Liver (tissue), 9 donors: Measurements from ENCODE around the gene FAM131C. TPM values are rescaled to one million over a fixed set of nuclear protein-coding genes. Genes with fewer than 3 reads are reported as not detected.
A peak's percentile ranks its signal among the peaks of the same experiment; 100 is the strongest.
"Not testable (repeated sequence)": the region's sequence is repeated elsewhere in the genome, so short reads cannot be mapped to it uniquely, and the experiment has no call there.

Experiments used
- DNase-seq: peaks from one replicate; pipeline ENCODE4 v3.0.0-alpha.2; 2017; ENCODE audit warnings: low spot score
- H3K27ac ChIP-seq, 2 donors: one replicate each; pipeline ENCODE4 v1.7.0; 2013; ENCODE audit warnings: inconsistent platforms in 2 of 2, low read length in 2 of 2, control low read depth in 1 of 2, low read depth in 1 of 2, mild to moderate bottlenecking in 1 of 2
- H3K27me3 ChIP-seq, 4 donors: one replicate each; pipeline versions ENCODE4 v1.6.1 to v1.7.0; 2013; ENCODE audit warnings: low read length in 3 of 4, inconsistent platforms in 1 of 4, mild to moderate bottlenecking in 1 of 4, moderate library complexity in 1 of 4; ENCODE audit not compliant: control insufficient read depth in 4 of 4, insufficient read depth in 4 of 4
- H3K36me3 ChIP-seq, 4 donors: one replicate each; pipeline versions ENCODE4 v1.6.1 to v1.7.0; 2013; ENCODE audit warnings: low read length in 3 of 4, mild to moderate bottlenecking in 3 of 4, low read depth in 1 of 4, moderate library complexity in 1 of 4; ENCODE audit not compliant: control insufficient read depth in 4 of 4, insufficient read depth in 3 of 4
- H3K4me1 ChIP-seq, 4 donors: one replicate each; pipeline versions ENCODE4 v1.6.1 to v1.7.0; 2013; ENCODE audit warnings: low read length in 3 of 4, mild to moderate bottlenecking in 3 of 4, moderate library complexity in 1 of 4; ENCODE audit not compliant: control insufficient read depth in 4 of 4, insufficient read depth in 4 of 4
- H3K4me3 ChIP-seq, 3 donors: one replicate each; pipeline versions ENCODE4 v1.6.1 to v1.7.0; 2013; ENCODE audit warnings: low read length in 3 of 3, control low read depth in 1 of 3, low read depth in 1 of 3, mild to moderate bottlenecking in 1 of 3
- H3K9ac ChIP-seq, 2 donors: one replicate each; pipeline ENCODE4 v1.7.0; 2013; ENCODE audit warnings: low read length in 2 of 2, mild to moderate bottlenecking in 2 of 2, moderate library complexity in 2 of 2, control low read depth in 1 of 2, low read depth in 1 of 2
- H3K9me3 ChIP-seq, 4 donors: one replicate each; pipeline versions ENCODE4 v1.6.1 to v1.7.0; 2013; ENCODE audit warnings: low read length in 3 of 4; ENCODE audit not compliant: control insufficient read depth in 4 of 4
- EGR1 ChIP-seq, 2 donors: IDR thresholded peaks; 2 replicates each; pipeline ENCODE4 v1.6.1; 2016 to 2018; ENCODE audit warnings: antibody characterized with exemption in 2 of 2, low read depth in 2 of 2
- FOXA2 ChIP-seq: IDR thresholded peaks from 2 replicates; pipeline ENCODE4 v1.6.1; 2016; ENCODE audit warnings: antibody characterized with exemption
- GABPA ChIP-seq, 2 donors: IDR thresholded peaks in 1 of 2; conservative IDR thresholded peaks in 1 of 2; 2 replicates each; pipeline ENCODE4 v1.6.1; 2016; ENCODE audit warnings: antibody characterized with exemption in 2 of 2, mild to moderate bottlenecking in 1 of 2, moderate library complexity in 1 of 2
- HNF4A ChIP-seq, 2 donors: conservative IDR thresholded peaks; 2 replicates each; pipeline ENCODE4 v1.6.1; 2016; ENCODE audit warnings: antibody characterized with exemption in 2 of 2, mild to moderate bottlenecking in 2 of 2
- HNF4G ChIP-seq: IDR thresholded peaks from 2 replicates; pipeline ENCODE4 v1.6.1; 2016; ENCODE audit warnings: antibody characterized with exemption
- JUND ChIP-seq, 2 donors: IDR thresholded peaks; 2 replicates each; pipeline ENCODE4 v1.6.1; 2016; ENCODE audit warnings: antibody characterized with exemption in 2 of 2
- NR2F2 ChIP-seq: IDR thresholded peaks from 2 replicates; pipeline ENCODE4 v1.6.1; 2016; ENCODE audit warnings: antibody characterized with exemption
- RAD21 ChIP-seq, 2 donors: IDR thresholded peaks; 2 replicates each; pipeline ENCODE4 v1.6.1; 2016; ENCODE audit warnings: antibody characterized with exemption in 2 of 2, mild to moderate bottlenecking in 2 of 2
- RXRA ChIP-seq, 2 donors: IDR thresholded peaks; 2 replicates each; pipeline ENCODE4 v1.6.1; 2017 to 2018; ENCODE audit warnings: antibody characterized with exemption in 2 of 2, mild to moderate bottlenecking in 1 of 2
- SP1 ChIP-seq: IDR thresholded peaks from 2 replicates; pipeline ENCODE4 v1.6.1; 2018; ENCODE audit warnings: antibody characterized with exemption, mild to moderate bottlenecking
- YY1 ChIP-seq: IDR thresholded peaks from 2 replicates; pipeline ENCODE4 v1.6.1; 2016; ENCODE audit warnings: antibody characterized with exemption, mild to moderate bottlenecking
- WGBS: extraction: QIAGEN DNeasy Blood & Tissue Kit; methylation state at CpG from one replicate; pipeline ENCODE4 v1.1.7; 2013; 5-methylcytosine and 5-hydroxymethylcytosine counted together
- polyA plus RNA-seq, 2 donors: library from polyadenylated mRNA; stranded (reverse) in 1 of 2; unstranded in 1 of 2; fragments of 200-250 nt in 1 of 2; fragments of >200 nt in 1 of 2; fragmentation: Nextera tagmentation in 1 of 2; extraction: Ambion mirVana in 1 of 2; gene quantifications; one replicate each; pipeline versions ENCODE4 v1.2.1 to v1.2.3, GENCODE V29; 2013 to 2015
- total RNA-seq, 2 donors: library from RNA; depleted of rRNA; stranded (reverse); fragments of >200 nt; gene quantifications; one replicate each; pipeline ENCODE4 v1.2.3, GENCODE V29; 2014
- TF ChIP-seq, protein P1 (sequence below): IDR thresholded peaks from 2 replicates; pipeline ENCODE4 v1.6.1; 2016; ENCODE audit warnings: antibody characterized with exemption
- TF ChIP-seq, protein P2 (sequence below): IDR thresholded peaks from 2 replicates; pipeline ENCODE4 v1.6.1; 2016; ENCODE audit warnings: antibody characterized with exemption
- TF ChIP-seq, protein P3 (sequence below): fragments of 150-350 bp; IDR thresholded peaks from 2 replicates; pipeline ENCODE4 v1.5.1; 2017; ENCODE audit warnings: improper control_type of control experiment, low read depth, low read length; ENCODE audit not compliant: missing input control
- TF ChIP-seq, protein P4 (sequence below): IDR thresholded peaks from 2 replicates; pipeline ENCODE4 v1.6.1; 2016; ENCODE audit warnings: antibody characterized with exemption
- TF ChIP-seq, protein P5 (sequence below): IDR thresholded peaks from 2 replicates; pipeline ENCODE4 v1.6.1; 2016; ENCODE audit warnings: antibody characterized with exemption, mild to moderate bottlenecking
- donor health status: healthy.
- donor health status: healthy.
- donor health status: healthy.
- donor health status: healthy.
- donor health status: healthy.

The FAM131C gene
- total and polyA plus RNA-seq, 4 donors, result 0.05 to 0.92 TPM; not detected in 2

DNA sequence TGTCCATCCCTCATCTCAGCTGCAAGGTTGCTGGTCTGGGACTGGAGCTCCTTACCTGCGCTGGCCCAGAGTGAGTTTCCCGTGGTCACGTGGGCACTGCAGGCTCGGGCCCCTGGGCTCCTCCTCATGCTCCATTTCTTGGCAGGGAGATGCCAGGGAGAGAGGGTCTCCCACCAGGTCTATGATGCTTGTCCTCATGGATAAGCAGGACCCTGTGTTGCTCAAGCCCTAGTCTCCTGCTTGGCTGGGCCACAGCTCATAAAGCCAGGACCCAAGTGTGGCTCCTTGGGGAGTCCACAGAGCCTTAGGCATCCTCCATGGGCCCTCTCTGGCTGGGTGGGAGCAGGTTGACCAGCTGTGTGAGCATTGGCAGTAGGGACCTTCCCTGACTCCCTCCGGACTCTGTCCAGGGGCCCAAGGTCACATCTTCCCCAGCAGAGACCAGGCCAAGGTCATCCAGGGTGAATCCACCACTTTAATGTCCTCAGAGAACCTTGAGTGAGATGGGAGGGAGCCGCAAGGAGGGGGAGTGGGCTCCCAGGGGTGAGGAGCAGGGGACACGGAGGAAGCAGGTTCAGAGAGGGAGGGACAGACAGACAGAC lies 16.0 kb downstream of the FAM131C start:
- H3K27me3 ChIP-seq, H3K9ac ChIP-seq, H3K4me1 ChIP-seq, H3K36me3 ChIP-seq, H3K27ac ChIP-seq, H3K4me3 ChIP-seq, H3K9me3 ChIP-seq, DNase-seq: not testable (repeated sequence)
- TF ChIP-seq HNF4A (conservative IDR thresholded peaks at IDR 0.05), result peak; percentile 55 to 82
- peak; percentile 38 to 77 for TF ChIP-seq RXRA (IDR thresholded peaks at IDR 0.05)
- TF ChIP-seq HNF4G, result peak; percentile 57
- WGBS, result 70% methylated on average over 7 of the region's 7 CpGs

DNA sequence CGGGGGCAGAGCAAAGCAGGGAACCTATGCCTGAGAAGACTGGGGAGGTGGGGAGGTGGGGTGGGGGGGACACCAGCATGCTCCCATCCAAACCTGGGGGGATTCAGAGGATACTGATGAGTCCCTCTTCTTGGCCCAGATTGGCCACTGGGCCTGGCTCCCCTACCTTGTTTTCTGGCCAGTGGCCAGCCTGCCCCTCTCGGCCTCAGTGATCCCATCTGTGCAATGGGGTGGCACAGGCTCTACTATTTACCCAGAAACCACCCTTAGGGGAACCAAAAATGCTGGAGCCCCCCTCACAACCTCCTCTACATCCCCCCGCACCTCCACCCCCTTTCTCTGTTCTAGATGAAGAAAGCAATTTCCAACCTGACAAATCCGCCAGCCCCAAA lies 16.9 kb downstream of the FAM131C start:
- not testable (repeated sequence) for H3K4me1 ChIP-seq, H3K36me3 ChIP-seq, H3K27ac ChIP-seq, H3K27me3 ChIP-seq, H3K4me3 ChIP-seq, H3K9ac ChIP-seq, H3K9me3 ChIP-seq, DNase-seq
- WGBS, result 53% methylated on average over 4 of the region's 4 CpGs

DNA sequence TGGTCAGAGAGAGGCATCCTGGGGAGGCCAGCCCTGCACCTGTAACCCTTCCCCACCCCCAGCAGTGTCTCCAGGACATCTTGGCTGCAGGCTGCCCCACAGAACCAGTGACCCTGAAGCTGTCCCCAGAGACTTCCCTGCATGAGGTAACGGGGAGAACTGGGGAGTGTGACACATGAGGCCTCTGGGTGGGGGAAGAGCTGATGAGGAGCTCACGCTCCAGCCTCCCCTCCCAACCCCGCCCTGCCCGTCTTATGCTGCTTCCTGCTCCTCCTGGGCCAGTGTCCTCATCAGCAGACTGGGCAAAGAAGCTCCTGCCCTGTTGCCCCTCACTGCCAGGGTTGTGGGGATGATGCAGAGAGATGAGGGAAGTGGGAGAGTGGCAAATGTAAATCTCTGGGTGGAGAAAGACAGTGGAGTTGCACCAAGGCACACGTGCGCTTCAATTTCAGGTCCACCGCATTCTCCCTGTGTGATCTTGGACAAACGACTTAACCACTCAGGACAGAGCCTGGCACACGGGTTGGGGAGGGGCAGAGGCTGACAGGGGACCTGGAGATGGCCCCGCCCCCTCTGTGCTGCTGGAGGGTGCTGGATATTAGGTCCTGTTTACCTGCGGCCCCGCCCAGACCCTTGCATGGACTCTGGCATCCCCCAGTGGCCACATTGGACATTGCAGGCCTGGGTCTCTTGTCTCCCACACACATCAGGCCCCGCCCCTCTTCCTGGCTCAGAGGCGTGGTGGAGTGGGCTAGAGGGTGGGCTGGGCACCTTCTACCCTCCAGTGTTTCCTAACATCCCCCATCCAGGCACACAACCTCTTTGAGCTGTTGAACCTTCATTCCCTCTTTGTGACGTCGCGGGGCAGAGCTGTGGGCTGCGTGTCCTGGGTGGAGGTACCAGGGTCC lies 17.6 kb downstream of the FAM131C start:
- Histone ChIP-seq H3K27me3 (no peaks in the 10 kb centered on the region), H3K27ac (no peak overlapping the region), H3K4me1 (peaks cover 2 to 9% (median 5%) of the 10 kb centered on the region in 4 donors), H3K4me3 (no peak overlapping the region), H3K36me3 (no peaks in the 10 kb centered on the region), H3K9me3 (no peaks in the 10 kb centered on the region), H3K9ac (no peak overlapping the region)
- TF ChIP-seq RXRA (IDR thresholded peaks at IDR 0.05) (no peak), GABPA (IDR thresholded peaks at IDR 0.05 in 1 of 2, conservative IDR thresholded peaks at IDR 0.05 in 1 of 2) (no peak), RAD21 (IDR thresholded peaks at IDR 0.05) (peak; percentile 88 to 91), FOXA2 (no peak), NR2F2 (no peak), YY1 (no peak), EGR1 (IDR thresholded peaks at IDR 0.05; ENCODE audit: low read depth in 2 of 2) (no peak), JUND (IDR thresholded peaks at IDR 0.05) (no peak), SP1 (no peak), HNF4G (no peak), HNF4A (conservative IDR thresholded peaks at IDR 0.05) (no peak)
- TF ChIP-seq, protein P1, sequence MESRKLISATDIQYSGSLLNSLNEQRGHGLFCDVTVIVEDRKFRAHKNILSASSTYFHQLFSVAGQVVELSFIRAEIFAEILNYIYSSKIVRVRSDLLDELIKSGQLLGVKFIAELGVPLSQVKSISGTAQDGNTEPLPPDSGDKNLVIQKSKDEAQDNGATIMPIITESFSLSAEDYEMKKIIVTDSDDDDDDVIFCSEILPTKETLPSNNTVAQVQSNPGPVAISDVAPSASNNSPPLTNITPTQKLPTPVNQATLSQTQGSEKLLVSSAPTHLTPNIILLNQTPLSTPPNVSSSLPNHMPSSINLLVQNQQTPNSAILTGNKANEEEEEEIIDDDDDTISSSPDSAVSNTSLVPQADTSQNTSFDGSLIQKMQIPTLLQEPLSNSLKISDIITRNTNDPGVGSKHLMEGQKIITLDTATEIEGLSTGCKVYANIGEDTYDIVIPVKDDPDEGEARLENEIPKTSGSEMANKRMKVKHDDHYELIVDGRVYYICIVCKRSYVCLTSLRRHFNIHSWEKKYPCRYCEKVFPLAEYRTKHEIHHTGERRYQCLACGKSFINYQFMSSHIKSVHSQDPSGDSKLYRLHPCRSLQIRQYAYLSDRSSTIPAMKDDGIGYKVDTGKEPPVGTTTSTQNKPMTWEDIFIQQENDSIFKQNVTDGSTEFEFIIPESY, result no peak
- TF ChIP-seq, protein P2, sequence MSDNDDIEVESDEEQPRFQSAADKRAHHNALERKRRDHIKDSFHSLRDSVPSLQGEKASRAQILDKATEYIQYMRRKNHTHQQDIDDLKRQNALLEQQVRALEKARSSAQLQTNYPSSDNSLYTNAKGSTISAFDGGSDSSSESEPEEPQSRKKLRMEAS, result no peak
- TF ChIP-seq, protein P3, sequence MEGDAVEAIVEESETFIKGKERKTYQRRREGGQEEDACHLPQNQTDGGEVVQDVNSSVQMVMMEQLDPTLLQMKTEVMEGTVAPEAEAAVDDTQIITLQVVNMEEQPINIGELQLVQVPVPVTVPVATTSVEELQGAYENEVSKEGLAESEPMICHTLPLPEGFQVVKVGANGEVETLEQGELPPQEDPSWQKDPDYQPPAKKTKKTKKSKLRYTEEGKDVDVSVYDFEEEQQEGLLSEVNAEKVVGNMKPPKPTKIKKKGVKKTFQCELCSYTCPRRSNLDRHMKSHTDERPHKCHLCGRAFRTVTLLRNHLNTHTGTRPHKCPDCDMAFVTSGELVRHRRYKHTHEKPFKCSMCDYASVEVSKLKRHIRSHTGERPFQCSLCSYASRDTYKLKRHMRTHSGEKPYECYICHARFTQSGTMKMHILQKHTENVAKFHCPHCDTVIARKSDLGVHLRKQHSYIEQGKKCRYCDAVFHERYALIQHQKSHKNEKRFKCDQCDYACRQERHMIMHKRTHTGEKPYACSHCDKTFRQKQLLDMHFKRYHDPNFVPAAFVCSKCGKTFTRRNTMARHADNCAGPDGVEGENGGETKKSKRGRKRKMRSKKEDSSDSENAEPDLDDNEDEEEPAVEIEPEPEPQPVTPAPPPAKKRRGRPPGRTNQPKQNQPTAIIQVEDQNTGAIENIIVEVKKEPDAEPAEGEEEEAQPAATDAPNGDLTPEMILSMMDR, result peak; percentile 92
- TF ChIP-seq, protein P4, sequence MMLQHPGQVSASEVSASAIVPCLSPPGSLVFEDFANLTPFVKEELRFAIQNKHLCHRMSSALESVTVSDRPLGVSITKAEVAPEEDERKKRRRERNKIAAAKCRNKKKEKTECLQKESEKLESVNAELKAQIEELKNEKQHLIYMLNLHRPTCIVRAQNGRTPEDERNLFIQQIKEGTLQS, result no peak
- TF ChIP-seq, protein P5, sequence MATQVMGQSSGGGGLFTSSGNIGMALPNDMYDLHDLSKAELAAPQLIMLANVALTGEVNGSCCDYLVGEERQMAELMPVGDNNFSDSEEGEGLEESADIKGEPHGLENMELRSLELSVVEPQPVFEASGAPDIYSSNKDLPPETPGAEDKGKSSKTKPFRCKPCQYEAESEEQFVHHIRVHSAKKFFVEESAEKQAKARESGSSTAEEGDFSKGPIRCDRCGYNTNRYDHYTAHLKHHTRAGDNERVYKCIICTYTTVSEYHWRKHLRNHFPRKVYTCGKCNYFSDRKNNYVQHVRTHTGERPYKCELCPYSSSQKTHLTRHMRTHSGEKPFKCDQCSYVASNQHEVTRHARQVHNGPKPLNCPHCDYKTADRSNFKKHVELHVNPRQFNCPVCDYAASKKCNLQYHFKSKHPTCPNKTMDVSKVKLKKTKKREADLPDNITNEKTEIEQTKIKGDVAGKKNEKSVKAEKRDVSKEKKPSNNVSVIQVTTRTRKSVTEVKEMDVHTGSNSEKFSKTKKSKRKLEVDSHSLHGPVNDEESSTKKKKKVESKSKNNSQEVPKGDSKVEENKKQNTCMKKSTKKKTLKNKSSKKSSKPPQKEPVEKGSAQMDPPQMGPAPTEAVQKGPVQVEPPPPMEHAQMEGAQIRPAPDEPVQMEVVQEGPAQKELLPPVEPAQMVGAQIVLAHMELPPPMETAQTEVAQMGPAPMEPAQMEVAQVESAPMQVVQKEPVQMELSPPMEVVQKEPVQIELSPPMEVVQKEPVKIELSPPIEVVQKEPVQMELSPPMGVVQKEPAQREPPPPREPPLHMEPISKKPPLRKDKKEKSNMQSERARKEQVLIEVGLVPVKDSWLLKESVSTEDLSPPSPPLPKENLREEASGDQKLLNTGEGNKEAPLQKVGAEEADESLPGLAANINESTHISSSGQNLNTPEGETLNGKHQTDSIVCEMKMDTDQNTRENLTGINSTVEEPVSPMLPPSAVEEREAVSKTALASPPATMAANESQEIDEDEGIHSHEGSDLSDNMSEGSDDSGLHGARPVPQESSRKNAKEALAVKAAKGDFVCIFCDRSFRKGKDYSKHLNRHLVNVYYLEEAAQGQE, result no peak
- peak; percentile 91 for DNase-seq
- 42% methylated on average over 18 of the region's 18 CpGs for WGBS
